Stimulated activated CD8-positive, alpha-beta memory T cell treated with anti-CD3 and anti-CD28 coated beads, Interleukin-7, amount 100 ng/mL, for 48 hours (primary cell): ENCODE measurements around the gene SLC45A2.

Experiments used
- DNase-seq, 2 donors: peaks; one replicate each; pipeline ENCODE4 v3.0.0-alpha.2; 2020; ENCODE audit warnings: low read depth in 1 of 2; ENCODE audit errors: extremely low read depth in 1 of 2

SLC45A2 gene

DNA sequence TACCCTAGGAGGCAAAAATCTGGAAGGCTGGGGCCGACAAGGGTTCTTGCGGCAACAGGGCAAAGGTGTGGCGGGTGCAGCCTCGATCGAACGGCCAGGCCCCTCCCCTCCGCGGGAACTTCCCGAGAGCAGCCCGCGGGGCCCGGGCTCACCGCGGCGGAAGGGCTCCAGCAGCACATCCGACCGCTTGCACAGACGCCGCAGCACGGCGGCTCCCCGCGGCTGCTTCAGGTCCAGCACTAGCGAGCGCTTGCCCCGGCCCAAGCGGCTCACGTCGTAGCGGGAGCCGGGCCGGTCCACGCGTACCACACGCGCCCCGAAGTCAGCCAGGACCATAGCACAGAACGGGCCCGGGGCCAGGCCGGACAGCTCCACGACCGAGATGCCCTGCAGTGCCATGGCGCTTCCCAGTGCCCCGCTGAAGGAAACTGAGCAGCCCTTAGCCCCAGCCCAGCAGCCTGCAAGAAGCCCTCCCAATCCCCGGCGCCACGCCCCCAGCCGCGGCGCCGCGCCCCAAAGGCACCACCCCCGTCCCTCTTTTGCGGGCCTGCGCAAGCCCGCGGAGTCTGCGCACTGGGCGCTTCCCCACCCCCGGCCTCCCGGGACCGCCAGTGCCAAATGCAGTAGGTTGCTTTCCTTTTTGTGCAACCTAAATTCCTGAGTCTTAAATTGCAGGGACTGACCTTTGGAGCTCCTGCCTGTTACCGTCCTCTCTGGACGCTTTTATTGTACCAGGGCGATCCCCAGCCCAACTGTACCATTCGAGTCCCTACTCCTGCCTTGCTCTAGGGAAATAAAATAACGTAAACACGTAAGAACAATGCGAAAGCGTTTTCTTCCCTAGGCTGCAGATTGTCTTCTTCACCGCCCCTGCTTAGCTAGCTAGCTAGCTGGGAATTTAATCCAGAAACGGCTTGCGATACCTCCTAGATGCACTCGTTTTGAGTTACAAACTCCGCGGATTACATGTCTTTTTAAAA is 23.4 kb upstream of the SLC45A2 start, which contains the start of gene AMACR:
AMACR (minus strand) TSS at position 430 of the 980 bp plus-strand sequence; CDS start at position 399, 31 bp downstream.
- peak; percentile 84 to 85 for DNase-seq

DNA sequence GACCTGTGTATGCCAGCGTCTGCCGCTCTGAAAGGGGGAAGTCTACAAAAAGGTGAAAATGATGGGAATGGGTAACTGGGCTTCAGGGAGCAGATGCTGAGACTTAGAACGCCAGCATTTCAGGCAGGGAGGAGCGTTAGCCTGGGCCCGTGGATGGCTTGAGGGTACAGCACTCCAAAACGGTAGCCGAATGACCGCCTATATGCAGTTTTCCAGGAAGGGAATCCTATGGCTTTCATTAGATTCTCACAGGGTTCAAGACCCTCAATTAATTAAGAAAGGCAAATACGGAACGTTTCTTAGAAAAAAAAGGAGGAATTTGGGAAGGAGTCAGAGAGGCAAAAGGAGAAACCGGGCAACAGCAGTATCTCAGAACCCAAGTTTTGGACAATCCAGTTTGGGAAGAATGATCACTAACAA is 22.7 kb upstream of the SLC45A2 start:
- no peak for DNase-seq

DNA sequence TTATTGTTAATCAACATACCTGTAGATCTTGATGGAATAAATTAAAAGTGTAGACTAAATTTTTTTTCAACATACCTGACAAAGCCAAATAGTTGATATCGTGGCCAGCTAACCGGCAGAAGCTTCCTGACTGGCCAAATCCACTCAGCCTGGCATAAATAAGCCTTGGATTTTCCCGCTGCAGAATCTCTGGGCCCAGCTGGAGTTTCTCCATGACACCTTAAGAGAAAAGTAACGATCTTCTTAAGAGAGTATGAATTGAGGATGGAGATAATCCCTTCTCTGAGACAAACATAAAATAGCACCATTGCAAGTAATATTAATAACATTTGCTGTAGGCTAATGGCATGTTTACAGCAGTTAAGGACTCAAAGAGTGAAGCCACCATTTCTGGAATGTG is 21.2 kb upstream of the SLC45A2 start:
- DNase-seq, result no peak

DNA sequence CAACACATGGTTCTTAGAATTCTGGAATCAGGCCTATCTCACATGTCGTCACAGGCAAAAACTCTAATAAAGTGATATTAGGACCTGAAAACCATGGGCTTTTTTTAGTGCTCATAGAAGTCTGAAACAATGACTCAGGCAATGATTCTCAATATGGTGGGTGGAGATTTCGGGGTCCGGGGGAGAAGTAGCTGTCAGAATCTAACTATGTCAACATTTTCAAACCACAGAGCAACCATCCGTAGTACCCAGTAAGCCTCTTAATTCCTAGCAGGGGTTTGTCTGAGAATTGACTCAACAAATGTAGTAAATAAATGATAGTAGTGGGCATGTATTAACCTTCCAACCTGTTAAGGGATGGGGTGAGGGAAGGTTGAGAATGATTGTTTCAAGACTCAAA is 20.7 kb upstream of the SLC45A2 start:
- peak in 1 of 2 donors; percentile 34 for DNase-seq

DNA sequence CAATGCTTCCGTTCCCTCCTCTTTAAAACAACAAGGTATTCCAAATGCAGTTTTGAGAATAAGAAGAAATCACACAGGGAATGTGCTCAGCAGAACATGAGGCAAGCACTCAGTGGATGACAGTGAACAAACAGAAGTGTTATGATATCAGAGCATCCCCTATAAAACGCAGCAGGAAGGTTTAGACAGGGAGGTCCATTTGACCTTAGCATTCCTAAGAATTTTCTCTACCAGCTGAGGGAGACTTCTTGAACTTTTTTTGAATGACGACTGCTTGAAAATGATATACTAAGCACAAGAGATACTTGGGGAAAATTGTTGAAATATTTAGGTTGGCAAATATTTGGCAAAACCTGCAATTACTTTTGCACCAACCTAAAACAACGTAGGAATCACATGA is 19.4 kb upstream of the SLC45A2 start:
- no peak for DNase-seq

DNA sequence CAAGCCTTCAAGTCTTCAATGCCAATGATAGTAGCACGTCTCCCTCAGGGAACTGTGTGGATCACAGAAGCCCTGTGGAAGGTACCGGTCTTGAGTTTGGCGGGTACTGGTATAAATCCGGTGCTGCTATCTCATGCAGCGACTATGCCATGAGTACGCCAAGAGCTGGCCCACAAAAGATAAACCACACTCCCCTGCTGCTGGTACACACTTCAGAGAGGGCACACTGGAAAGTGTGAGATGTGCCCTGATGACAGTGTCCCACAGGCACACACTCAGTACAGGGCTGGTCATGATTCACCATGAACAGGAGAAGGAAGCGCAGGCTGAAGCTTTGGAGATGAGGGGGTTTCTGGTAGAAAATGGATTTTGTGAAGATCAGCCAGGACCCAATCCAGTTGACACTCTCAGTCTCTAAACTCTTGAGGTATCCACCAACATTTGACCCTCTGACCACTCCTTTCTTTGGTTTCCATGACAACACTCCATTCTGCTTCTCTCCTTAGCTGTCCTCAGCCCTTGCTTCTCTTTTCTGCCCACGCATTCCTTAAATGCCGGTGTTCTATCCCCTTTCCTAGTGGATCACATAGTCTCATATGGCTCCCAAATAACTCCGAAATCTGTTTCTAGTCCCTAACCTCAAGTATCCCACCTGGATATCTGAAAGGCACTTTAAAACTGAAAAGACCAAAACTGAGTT is 18.3 kb upstream of the SLC45A2 start:
- DNase-seq, result no peak

DNA sequence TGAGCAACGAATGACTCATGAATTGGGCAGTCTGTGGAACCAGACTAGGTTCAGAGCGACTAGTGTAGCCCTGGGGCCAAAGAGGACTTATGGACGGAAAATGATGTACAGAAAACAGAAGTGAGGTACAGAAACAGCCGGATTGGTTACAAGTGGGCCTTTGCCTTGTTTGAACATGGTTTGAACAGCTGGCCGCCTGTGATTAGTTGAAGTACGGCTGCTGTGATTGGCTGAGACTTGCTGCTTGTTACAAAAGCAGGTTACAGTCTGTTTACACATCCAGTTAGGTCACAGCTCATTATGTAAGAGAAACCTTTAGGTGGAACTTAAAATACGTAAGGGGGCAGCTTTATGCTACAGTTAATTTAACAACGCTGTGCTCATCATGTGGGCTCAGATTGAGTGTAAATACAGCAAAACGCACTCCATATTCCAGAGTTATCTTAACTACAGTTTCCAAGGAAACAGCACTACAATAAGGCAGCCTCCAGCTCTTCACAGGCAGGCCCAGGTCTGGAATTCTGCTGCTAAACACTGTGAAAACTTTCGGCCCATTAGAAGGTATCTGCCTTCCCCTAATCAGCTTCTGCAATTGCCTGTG is 16.8 kb upstream of the SLC45A2 start:
- DNase-seq, result no peak

DNA sequence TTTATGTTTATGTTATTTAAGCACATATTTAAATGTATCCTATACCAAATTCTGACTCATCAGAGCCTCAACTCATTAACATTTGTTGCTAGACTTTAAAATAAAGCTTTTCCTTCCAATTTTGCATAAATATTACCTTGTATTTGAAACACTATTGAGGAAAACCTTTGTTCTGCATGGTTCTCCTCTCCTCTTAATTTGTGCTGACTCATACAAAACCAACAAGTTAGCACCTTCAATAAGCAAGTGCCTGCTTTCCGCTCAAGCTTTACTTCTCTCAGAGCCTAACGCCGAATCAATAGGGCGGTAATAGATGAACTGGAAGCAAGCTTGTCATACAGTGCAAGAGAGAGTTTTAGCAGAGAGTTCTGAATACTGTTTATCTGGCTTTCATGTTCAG is 15.5 kb upstream of the SLC45A2 start:
- DNase-seq, result no peak

DNA sequence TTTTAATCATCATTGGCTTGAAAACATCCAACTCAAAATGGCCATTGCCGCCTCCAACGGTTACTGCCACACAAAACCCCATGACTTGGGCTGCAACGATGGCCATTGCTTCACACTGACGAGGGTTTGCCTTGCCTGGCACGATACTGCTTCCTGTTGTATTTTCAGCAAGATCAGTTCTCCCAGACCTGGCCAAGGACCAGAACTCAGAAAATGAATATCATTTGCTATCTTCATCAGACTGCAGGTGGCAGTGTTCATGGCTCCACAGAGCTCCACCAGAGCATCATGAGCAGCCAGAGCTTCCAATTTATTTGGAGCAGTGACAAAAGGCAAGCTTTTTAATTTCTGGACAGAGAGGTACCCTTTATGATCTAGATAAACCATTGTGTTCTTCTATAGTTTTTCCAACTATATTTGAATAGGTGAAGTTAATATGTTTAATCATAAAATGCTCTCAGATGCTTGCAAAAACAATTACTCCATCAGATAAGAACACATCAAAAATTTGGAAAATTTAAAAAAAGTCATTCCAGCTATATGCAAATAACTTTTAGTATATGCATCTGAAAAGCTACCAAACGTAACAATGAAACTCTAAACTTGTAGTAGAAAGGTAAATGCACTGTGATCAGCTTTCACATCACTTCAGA is 13.0 kb upstream of the SLC45A2 start:
- no peak for DNase-seq

DNA sequence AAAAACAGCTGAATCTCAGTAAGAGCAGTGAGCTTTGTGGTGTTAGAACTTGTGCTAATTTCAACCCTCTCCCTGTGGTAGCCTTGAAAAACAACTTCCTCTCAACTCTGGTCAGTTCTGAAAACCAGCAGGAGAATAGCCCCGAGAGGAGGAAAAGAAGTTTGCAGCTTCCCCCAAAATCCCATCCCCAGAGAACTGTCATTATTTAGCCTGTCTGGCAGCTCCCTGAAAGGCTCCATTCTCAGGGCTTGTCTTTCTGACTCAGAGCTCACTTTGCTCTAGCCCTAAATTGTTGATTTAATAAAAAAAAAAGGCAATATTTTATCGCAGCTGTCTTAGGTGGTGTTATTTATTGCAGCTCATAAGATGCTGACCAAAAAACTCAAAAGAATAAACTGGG is 11.4 kb upstream of the SLC45A2 start:
- DNase-seq, result no peak

DNA sequence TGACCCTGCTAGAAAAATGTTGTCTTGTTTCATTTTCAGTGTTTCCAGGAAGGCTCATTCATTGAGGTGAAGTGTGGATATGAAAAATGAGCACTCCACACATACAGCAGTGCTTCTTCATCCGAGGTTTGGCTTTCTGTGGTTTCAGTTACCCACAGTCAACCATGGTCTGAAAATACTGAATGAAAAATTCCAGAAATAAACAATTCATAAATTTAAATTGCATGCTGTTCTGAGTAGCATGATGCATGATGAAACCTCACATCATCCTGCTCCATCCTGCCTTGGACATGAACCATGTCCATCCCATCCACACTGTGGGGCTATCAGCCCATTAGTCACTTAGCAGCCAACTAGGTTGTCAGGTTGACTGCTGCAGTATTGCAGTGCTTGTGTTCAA is 10.4 kb upstream of the SLC45A2 start:
- DNase-seq, result no peak

DNA sequence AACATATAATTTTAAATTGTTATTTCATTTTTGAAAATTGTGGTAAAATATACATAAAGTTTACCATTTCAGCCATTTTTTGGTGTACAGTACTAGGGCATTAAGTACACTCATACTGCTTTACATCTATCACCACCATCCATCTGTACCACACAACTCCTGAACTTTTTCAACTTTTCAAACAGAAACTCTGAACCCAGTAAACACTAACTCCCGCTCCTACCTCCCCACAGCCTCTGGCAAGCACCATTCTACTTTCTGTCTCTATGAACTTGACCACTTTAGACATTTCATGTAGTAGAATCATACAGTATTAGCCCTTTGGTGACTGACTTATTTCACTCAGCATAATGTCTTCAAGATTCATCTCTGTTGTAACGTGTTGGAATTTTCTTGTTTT is 8.4 kb upstream of the SLC45A2 start:
- DNase-seq, result no peak

DNA sequence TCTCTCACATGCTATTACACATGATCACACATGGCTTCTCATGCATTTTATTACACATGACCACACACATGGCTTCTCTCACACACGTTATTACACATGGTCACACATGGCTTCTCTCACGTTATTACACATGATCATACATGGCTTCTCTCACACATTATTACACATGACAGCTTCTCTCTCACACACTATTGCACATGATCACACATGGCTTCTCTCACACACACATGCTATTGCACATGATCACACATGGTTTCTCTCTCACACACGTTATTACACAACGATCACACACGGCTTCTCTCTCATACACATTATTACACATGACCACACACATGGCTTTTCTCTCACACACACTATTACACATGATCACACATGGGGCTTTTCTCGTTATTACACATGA is 954 bp upstream of the SLC45A2 start:
- DNase-seq, result no peak

DNA sequence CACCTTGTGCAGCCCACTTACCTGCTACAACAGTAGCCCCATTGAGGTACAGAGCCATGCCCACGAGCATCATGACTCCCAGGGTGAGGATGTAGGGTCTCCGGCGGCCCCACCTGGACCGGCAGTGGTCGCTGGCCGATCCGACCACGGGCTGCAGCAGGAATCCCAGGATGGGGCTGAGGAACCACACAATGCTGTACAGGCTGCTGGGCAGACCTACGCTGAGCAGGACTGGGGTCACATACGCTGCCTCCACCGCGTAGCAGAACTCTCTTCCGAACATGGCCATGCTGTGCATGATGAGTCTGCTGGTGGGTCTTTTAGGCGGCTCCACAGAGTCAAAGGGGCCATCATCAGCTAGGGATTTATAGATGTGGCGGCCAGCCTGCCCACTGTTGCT is 315 bp downstream of the SLC45A2 start:
- no peak for DNase-seq

DNA sequence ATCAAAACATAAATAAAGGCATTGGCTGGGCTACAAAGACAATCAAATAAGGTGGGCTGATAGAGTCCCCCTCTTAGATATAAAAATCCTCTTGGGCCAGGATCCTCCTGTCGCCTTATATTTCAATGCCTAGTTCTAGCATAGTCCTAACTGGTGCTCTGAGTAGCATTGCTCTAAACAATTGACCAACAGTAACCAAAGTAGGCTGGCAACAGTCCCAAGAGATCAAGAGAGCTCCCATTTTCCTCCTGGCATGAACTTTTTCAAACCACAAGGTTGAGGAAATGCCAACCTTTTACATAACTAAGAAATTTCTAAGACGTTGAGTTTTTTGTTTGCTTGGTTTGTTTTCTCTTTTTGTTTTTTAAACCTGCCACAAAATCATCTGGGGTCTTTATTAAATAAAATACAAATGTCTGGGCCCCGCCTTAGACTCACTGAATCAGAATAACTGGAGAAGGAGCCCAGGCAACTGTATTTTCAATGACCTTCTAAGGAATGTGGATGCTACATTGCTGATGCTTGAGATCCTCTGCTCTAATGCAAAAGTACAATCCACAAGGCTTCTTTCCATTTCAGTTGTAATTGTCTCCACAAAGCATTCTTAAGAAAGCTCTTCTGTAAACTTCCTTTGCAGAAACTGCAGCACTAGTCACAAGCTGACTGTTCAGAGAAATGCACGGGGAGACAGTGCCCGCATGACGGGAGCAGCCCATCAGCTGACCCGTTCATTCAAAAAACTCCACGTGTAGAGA is 2.9 kb downstream of the SLC45A2 start:
- no peak for DNase-seq

DNA sequence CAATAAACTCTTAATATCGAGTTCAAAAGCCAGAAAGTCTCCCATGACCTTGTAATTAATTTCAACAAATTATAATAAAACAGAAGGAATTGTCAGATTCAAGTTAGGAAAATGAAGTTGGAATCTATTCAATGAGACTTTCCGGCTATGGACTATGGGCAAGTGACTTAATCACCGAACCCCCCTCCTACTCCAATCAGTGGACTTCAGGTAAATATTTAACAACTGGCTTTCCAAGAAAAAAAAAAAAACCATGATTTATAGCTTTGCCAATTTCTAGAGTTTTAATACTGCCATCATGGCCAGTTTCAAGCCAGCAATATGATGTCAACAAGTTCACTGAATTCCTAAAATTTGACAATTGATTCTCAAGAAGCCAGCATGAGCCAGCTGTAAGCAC is 4.5 kb downstream of the SLC45A2 start:
- no peak for DNase-seq

DNA sequence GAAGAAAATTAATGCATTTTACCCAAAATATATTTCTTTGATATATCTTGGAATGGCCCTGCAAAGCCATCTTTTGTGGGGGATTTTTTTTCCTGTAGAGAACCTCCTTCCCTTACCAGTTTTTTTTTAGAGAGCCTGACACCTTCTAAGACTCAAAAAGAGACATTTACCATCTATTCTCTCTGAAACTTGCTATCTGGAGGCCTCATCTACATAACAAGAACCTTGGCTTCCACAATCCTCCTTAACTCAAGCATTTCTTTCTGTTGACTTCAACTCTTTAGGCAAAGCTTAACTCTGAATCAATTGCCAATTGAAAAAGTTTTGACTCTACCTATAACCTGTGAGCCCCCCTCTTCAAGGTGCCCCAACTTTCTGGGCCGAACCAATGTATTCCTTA is 6.2 kb downstream of the SLC45A2 start:
- no peak for DNase-seq

DNA sequence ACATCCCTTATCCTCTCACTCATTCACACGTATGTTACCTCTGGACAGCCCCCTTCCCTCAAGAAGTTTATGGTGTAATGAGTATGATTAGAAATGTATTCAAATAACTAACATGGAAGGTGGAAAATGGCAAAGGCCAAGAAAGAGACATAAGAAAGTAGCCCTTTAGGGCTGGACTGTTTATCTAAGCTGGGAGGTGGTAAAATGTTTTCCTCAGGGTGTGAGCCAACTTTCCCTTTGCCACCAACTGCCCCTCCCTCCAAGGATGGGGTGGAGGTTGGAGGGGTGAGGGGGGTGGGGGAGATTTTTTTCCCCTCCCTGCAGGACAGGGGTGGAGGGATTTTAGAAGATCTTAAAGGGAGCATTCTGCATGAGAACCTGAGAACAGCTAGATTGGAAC is 8.2 kb downstream of the SLC45A2 start:
- no peak for DNase-seq

DNA sequence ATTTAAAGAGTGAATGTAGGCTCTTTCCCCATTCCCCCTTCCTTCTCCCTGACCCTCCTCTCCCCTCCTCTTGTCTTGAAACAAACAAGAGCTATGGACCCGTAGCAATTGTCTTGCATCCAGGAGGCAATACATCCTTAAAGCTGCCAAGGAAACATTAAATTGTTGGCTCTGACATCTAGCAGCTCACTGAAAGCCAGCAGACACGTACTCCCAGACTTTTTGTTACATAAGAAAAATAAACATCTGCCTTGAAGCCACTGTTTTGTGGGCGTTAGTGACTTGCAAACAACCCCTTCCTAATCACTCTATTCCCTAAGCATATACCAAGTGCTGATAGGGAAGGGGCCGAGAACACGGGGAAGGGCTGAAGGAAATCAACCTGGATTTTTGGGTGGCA is 8.6 kb downstream of the SLC45A2 start:
- no peak for DNase-seq

DNA sequence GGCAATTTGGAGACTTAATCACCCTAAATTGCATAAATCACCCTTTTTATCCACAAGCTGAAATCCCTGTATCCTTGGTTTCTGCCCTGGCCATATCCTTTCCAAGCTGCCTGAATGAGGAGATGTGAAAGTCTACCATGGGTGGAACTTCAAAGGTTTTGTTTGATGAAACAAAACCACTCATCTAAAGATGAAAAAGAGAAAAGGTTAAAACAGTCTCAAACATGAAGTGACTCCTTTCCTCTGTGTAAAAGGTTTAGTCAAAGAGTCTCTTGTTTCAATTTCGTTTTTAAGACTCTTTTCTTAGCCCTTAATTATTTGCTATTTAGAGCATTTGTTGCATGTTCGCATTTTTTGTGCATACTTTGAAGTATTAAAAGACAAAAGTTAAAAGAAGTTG is 11.2 kb downstream of the SLC45A2 start:
- no peak for DNase-seq
